Measurements from ENCODE around the gene XPNPEP1. TPM values are rescaled to one million over a fixed set of nuclear protein-coding genes. Genes with fewer than 3 reads are reported as not detected.

Gene XPNPEP1
- polyA plus RNA-seq, 3 donors, result 32.1 to 62.1 (median 38.4) TPM

- Histone ChIP-seq H3K4me3 (replicated peaks in 1 of 3; ENCODE audit: low read depth in 2 of 3, low read length in 3 of 3) (no peak overlapping the region), H3K27me3 (ENCODE audit: control insufficient read depth in 2 of 2, insufficient read depth in 2 of 2, low read length in 2 of 2) (no peaks in the 10 kb centered on the region), H2AFZ (ENCODE audit: insufficient read depth, low read depth, low read length, poor library complexity, severe bottlenecking) (no peak overlapping the region), H3K36me3 (replicated peaks in 1 of 2; ENCODE audit: control insufficient read depth in 1 of 2, insufficient read depth in 2 of 2, low read length in 2 of 2) (no peaks in the 10 kb centered on the region), H3K9ac (ENCODE audit: insufficient read depth, low read length, poor library complexity, severe bottlenecking) (no peak overlapping the region), H3K79me2 (ENCODE audit: insufficient read depth, low read length) (no peaks in the 10 kb centered on the region), H3K4me1 (ENCODE audit: control insufficient read depth in 1 of 2, insufficient read depth in 2 of 2, low read length in 2 of 2) (no peaks in the 10 kb centered on the region), H4K20me1 (ENCODE audit: insufficient read depth, low read length) (no peaks in the 10 kb centered on the region), H3K4me2 (replicated peaks; ENCODE audit: extremely low read depth, low read length, poor library complexity, severe bottlenecking) (no peak overlapping the region), H3K27ac (ENCODE audit: low read depth in 1 of 2, low read length in 2 of 2) (no peak overlapping the region), H3K9me3 (replicated peaks in 1 of 2; ENCODE audit: control insufficient read depth in 1 of 2, insufficient read depth in 1 of 2, low read length in 2 of 2) (no peaks in the 10 kb centered on the region)
- peaks cover 0 to 2% (median 0%) of the 10 kb centered on the region in 7 donors for H3K9me3 Mint-ChIP-seq
- peaks cover 0 to 8% (median 4%) of the 10 kb centered on the region in 3 donors for H3K27me3 Mint-ChIP-seq (ENCODE audit: low read depth in 3 of 3)
- TF ChIP-seq CTCF (IDR thresholded peaks at IDR 0.05), result no peak
- intact Hi-C loops (cut with micrococcal nuclease), result no loop called here
- H3K36me3 Mint-ChIP-seq, result no peaks in the 10 kb centered on the region
- no peak for DNase-seq
- no peak overlapping the region for H3K27ac Mint-ChIP-seq
- peaks cover 10% of the 10 kb centered on the region for H3K4me1 Mint-ChIP-seq
- H3K4me3 Mint-ChIP-seq, result no peak overlapping the region
- 95% methylated on average over 4 of the region's 8 CpGs for WGBS (ENCODE audit: insufficient coverage)
Observed at GRCh38 chr10:109959259-109960145, 36.2 kb upstream of the XPNPEP1 start.

- H3K9me3 Mint-ChIP-seq, result peaks cover 0 to 2% (median 0%) of the 10 kb centered on the region in 7 donors
- H3K36me3 Mint-ChIP-seq, result no peaks in the 10 kb centered on the region
- H4K20me1 ChIP-seq (ENCODE audit: insufficient read depth, low read length), result no peaks in the 10 kb centered on the region
- no peak for TF ChIP-seq CTCF (IDR thresholded peaks at IDR 0.05)
- H3K27ac ChIP-seq (ENCODE audit: low read depth in 1 of 2, low read length in 2 of 2), result no peak overlapping the region
- no peak overlapping the region for H3K4me3 ChIP-seq (replicated peaks in 1 of 3; ENCODE audit: low read depth in 2 of 3, low read length in 3 of 3)
- H3K27ac Mint-ChIP-seq, result no peak overlapping the region
- peaks cover 10% of the 10 kb centered on the region for H3K4me1 Mint-ChIP-seq
- intact Hi-C loops (cut with micrococcal nuclease), result no loop called here
- no peaks in the 10 kb centered on the region for H3K27me3 ChIP-seq (ENCODE audit: control insufficient read depth in 2 of 2, insufficient read depth in 2 of 2, low read length in 2 of 2)
- no peak overlapping the region for H2AFZ ChIP-seq (ENCODE audit: insufficient read depth, low read depth, low read length, poor library complexity, severe bottlenecking)
- H3K4me3 Mint-ChIP-seq, result no peak overlapping the region
- DNase-seq, result no peak
- no peaks in the 10 kb centered on the region for H3K4me1 ChIP-seq (ENCODE audit: control insufficient read depth in 1 of 2, insufficient read depth in 2 of 2, low read length in 2 of 2)
- H3K36me3 ChIP-seq (replicated peaks in 1 of 2; ENCODE audit: control insufficient read depth in 1 of 2, insufficient read depth in 2 of 2, low read length in 2 of 2), result no peaks in the 10 kb centered on the region
- no peak overlapping the region for H3K4me2 ChIP-seq (replicated peaks; ENCODE audit: extremely low read depth, low read length, poor library complexity, severe bottlenecking)
- H3K9me3 ChIP-seq (replicated peaks in 1 of 2; ENCODE audit: control insufficient read depth in 1 of 2, insufficient read depth in 1 of 2, low read length in 2 of 2), result no peaks in the 10 kb centered on the region
- H3K27me3 Mint-ChIP-seq (ENCODE audit: low read depth in 3 of 3), result peaks cover 0 to 5% (median 0%) of the 10 kb centered on the region in 3 donors
- H3K9ac ChIP-seq (ENCODE audit: insufficient read depth, low read length, poor library complexity, severe bottlenecking), result no peak overlapping the region
- WGBS (ENCODE audit: insufficient coverage), result 97% methylated on average over 2 of the region's 2 CpGs
- no peaks in the 10 kb centered on the region for H3K79me2 ChIP-seq (ENCODE audit: insufficient read depth, low read length)
Observed at GRCh38 chr10:109958059-109958458, 34.7 kb upstream of the XPNPEP1 start.
